MM.1S (cell line): ENCODE measurements around the gene ZCCHC7.

Experiments used
- EZH2 ChIP-seq: fragments of 300-600 bp; sonication (generic); optimal IDR thresholded peaks from 2 replicates; pipeline ENCODE3; 2017; ENCODE audit warnings: low read depth, mild to moderate bottlenecking, antibody characterized with exemption, low read length, mixed read lengths
- EZH2phosphoT487 ChIP-seq: fragments of 300-600 bp; sonication (generic); IDR thresholded peaks from 2 replicates; pipeline ENCODE4 v1.6.1; 2018; ENCODE audit warnings: antibody characterized with exemption, low read length
- TF ChIP-seq, protein P1 (sequence below): fragments of 300-600 bp; sonication (generic); IDR thresholded peaks from 2 replicates; pipeline ENCODE4 v1.5.1; 2016; ENCODE audit warnings: antibody characterized with exemption, low read length, mixed read lengths

DNA sequence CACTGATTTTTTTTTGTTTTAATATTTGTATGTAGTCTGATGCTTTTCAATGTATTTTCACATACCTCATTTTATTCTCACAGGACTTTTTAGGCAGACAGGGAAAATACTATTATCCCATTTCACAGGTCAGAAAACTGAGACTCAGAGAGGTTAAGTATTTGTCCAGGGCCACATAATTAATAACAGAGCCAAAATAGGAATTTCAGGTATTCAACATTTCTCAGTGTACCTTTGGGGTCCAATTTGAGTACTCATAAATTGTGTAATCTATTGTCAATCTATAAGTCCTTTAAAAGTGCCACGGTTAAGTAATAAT is 181.4 kb downstream of the ZCCHC7 start:
- TF ChIP-seq, protein P1, sequence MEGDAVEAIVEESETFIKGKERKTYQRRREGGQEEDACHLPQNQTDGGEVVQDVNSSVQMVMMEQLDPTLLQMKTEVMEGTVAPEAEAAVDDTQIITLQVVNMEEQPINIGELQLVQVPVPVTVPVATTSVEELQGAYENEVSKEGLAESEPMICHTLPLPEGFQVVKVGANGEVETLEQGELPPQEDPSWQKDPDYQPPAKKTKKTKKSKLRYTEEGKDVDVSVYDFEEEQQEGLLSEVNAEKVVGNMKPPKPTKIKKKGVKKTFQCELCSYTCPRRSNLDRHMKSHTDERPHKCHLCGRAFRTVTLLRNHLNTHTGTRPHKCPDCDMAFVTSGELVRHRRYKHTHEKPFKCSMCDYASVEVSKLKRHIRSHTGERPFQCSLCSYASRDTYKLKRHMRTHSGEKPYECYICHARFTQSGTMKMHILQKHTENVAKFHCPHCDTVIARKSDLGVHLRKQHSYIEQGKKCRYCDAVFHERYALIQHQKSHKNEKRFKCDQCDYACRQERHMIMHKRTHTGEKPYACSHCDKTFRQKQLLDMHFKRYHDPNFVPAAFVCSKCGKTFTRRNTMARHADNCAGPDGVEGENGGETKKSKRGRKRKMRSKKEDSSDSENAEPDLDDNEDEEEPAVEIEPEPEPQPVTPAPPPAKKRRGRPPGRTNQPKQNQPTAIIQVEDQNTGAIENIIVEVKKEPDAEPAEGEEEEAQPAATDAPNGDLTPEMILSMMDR: peak; percentile 2; the same call in 1 of the 2 replicates
- TF ChIP-seq EZH2 (no peak), EZH2phosphoT487 (no peak)
